HepG2 (cell line): ENCODE measurements around the gene PIK3R1.

Source experiments
- EP300 ChIP-seq, 3 experiments: sonication (generic) in 1 of 3; formaldehyde crosslinking in 1 of 3; IDR thresholded peaks; 2 replicates each; pipeline versions ENCODE4 v1.5.1 to v1.6.1; 2011 to 2020; ENCODE audit warnings: low read depth in 2 of 3, low read length in 2 of 3, borderline replicate concordance in 1 of 3, improper control_type of control experiment in 1 of 3, mild to moderate bottlenecking in 1 of 3, missing genetic modification reagents in 1 of 3, moderate library complexity in 1 of 3
- EZH2 ChIP-seq: conservative IDR thresholded peaks from 2 replicates; pipeline ENCODE4 v1.6.1; 2012; ENCODE audit warnings: mild to moderate bottlenecking, low read depth, low read length, moderate library complexity
- MAFK ChIP-seq, 2 experiments: IDR thresholded peaks in 1 of 2; conservative IDR thresholded peaks in 1 of 2; 2 replicates each; pipeline ENCODE4 v1.6.1; 2011; ENCODE audit warnings: improper control_type of control experiment in 2 of 2, low read length in 2 of 2
- POLR2A ChIP-seq, 2 experiments: IDR thresholded peaks; 2 replicates each; pipeline ENCODE4 v1.6.1; 2011; ENCODE audit warnings: low read depth in 2 of 2, low read length in 2 of 2, mild to moderate bottlenecking in 1 of 2, moderate library complexity in 1 of 2; ENCODE audit not compliant: insufficient read depth in 1 of 2
- POLR2AphosphoS5 ChIP-seq: IDR thresholded peaks from 2 replicates; pipeline ENCODE4 v1.6.1; 2012; ENCODE audit warnings: low read depth, low read length
- SETDB1 ChIP-seq: sonication (generic); formaldehyde crosslinking; IDR thresholded peaks from 2 replicates; pipeline ENCODE4 v1.5.1; 2020; ENCODE audit warnings: missing genetic modification reagents, mild to moderate bottlenecking, borderline replicate concordance
- ZFP37 ChIP-seq: sonication (generic); formaldehyde crosslinking; IDR thresholded peaks from 2 replicates; pipeline ENCODE4 v1.4.0; 2020; ENCODE audit warnings: missing genetic modification reagents, borderline replicate concordance
- ZNF567 ChIP-seq: sonication (generic); formaldehyde crosslinking; IDR thresholded peaks from 2 replicates; pipeline ENCODE4 v1.8.1; 2023; ENCODE audit warnings: mild to moderate bottlenecking, missing genetic modification reagents, borderline replicate concordance
- TF ChIP-seq, protein P1 (sequence below): sonication (generic); formaldehyde crosslinking; IDR thresholded peaks from 2 replicates; pipeline ENCODE4 v1.5.1; 2020; ENCODE audit warnings: mild to moderate bottlenecking, missing genetic modification reagents, borderline replicate concordance
- TF ChIP-seq, protein P2 (sequence below), 2 experiments: IDR thresholded peaks; 2 replicates each; pipeline ENCODE4 v1.6.1; 2011 to 2012; ENCODE audit warnings: low read length in 2 of 2, borderline replicate concordance in 1 of 2, low read depth in 1 of 2, mild to moderate bottlenecking in 1 of 2, moderate library complexity in 1 of 2
- TF ChIP-seq, protein P3 (sequence below): sonication (generic); formaldehyde crosslinking; IDR thresholded peaks from 2 replicates; pipeline ENCODE4 v1.4.0; 2020; ENCODE audit warnings: missing genetic modification reagents, borderline replicate concordance
- TF ChIP-seq, protein P4 (sequence below): sonication (generic); formaldehyde crosslinking; IDR thresholded peaks from 2 replicates; pipeline ENCODE4 v1.4.0; 2020; ENCODE audit warnings: mild to moderate bottlenecking, missing genetic modification reagents

DNA sequence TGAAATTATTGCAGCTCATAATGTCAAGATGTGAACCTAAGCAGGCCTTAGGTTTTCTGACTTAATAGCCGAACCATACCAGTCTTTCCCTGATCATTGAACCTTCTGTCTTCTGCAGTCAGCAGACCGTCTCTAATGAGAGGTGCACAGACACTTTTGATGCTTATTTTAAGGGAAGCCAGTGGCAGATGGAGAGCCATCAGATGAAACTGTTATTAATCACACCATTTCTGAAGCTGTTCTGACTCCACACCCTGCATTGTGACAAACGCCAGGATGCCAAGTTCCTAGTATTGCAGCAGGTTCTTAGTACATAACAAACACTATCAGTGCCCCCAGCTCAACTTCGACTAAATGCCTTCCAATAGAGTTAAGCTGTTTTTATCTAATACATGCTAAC, 43.0 kb downstream of the PIK3R1 start:
- TF ChIP-seq, protein P1, sequence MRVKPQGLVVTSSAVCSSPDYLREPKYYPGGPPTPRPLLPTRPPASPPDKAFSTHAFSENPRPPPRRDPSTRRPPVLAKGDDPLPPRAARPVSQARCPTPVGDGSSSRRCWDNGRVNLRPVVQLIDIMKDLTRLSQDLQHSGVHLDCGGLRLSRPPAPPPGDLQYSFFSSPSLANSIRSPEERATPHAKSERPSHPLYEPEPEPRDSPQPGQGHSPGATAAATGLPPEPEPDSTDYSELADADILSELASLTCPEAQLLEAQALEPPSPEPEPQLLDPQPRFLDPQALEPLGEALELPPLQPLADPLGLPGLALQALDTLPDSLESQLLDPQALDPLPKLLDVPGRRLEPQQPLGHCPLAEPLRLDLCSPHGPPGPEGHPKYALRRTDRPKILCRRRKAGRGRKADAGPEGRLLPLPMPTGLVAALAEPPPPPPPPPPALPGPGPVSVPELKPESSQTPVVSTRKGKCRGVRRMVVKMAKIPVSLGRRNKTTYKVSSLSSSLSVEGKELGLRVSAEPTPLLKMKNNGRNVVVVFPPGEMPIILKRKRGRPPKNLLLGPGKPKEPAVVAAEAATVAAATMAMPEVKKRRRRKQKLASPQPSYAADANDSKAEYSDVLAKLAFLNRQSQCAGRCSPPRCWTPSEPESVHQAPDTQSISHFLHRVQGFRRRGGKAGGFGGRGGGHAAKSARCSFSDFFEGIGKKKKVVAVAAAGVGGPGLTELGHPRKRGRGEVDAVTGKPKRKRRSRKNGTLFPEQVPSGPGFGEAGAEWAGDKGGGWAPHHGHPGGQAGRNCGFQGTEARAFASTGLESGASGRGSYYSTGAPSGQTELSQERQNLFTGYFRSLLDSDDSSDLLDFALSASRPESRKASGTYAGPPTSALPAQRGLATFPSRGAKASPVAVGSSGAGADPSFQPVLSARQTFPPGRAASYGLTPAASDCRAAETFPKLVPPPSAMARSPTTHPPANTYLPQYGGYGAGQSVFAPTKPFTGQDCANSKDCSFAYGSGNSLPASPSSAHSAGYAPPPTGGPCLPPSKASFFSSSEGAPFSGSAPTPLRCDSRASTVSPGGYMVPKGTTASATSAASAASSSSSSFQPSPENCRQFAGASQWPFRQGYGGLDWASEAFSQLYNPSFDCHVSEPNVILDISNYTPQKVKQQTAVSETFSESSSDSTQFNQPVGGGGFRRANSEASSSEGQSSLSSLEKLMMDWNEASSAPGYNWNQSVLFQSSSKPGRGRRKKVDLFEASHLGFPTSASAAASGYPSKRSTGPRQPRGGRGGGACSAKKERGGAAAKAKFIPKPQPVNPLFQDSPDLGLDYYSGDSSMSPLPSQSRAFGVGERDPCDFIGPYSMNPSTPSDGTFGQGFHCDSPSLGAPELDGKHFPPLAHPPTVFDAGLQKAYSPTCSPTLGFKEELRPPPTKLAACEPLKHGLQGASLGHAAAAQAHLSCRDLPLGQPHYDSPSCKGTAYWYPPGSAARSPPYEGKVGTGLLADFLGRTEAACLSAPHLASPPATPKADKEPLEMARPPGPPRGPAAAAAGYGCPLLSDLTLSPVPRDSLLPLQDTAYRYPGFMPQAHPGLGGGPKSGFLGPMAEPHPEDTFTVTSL (CRISPR knock-in tag), result no peak
- TF ChIP-seq POLR2A (IDR thresholded peaks at IDR 0.05; ENCODE audit: insufficient read depth in 1 of 2, low read depth in 2 of 2, low read length in 2 of 2), result no peak
- TF ChIP-seq EP300 (IDR thresholded peaks at IDR 0.05; ENCODE audit: low read depth in 2 of 2, low read length in 2 of 2), result no peak
- TF ChIP-seq EP300 (CRISPR knock-in tag; IDR thresholded peaks at IDR 0.05; ENCODE audit: borderline replicate concordance), result no peak
- no peak for TF ChIP-seq ZNF567 (CRISPR knock-in tag)
- TF ChIP-seq POLR2AphosphoS5, result no peak
- no peak for TF ChIP-seq EZH2
- TF ChIP-seq, protein P2, sequence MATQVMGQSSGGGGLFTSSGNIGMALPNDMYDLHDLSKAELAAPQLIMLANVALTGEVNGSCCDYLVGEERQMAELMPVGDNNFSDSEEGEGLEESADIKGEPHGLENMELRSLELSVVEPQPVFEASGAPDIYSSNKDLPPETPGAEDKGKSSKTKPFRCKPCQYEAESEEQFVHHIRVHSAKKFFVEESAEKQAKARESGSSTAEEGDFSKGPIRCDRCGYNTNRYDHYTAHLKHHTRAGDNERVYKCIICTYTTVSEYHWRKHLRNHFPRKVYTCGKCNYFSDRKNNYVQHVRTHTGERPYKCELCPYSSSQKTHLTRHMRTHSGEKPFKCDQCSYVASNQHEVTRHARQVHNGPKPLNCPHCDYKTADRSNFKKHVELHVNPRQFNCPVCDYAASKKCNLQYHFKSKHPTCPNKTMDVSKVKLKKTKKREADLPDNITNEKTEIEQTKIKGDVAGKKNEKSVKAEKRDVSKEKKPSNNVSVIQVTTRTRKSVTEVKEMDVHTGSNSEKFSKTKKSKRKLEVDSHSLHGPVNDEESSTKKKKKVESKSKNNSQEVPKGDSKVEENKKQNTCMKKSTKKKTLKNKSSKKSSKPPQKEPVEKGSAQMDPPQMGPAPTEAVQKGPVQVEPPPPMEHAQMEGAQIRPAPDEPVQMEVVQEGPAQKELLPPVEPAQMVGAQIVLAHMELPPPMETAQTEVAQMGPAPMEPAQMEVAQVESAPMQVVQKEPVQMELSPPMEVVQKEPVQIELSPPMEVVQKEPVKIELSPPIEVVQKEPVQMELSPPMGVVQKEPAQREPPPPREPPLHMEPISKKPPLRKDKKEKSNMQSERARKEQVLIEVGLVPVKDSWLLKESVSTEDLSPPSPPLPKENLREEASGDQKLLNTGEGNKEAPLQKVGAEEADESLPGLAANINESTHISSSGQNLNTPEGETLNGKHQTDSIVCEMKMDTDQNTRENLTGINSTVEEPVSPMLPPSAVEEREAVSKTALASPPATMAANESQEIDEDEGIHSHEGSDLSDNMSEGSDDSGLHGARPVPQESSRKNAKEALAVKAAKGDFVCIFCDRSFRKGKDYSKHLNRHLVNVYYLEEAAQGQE (IDR thresholded peaks at IDR 0.05; ENCODE audit: borderline replicate concordance in 1 of 2, low read depth in 1 of 2, low read length in 2 of 2), result no peak
- no peak for TF ChIP-seq ZFP37 (CRISPR knock-in tag)
- TF ChIP-seq, protein P3, sequence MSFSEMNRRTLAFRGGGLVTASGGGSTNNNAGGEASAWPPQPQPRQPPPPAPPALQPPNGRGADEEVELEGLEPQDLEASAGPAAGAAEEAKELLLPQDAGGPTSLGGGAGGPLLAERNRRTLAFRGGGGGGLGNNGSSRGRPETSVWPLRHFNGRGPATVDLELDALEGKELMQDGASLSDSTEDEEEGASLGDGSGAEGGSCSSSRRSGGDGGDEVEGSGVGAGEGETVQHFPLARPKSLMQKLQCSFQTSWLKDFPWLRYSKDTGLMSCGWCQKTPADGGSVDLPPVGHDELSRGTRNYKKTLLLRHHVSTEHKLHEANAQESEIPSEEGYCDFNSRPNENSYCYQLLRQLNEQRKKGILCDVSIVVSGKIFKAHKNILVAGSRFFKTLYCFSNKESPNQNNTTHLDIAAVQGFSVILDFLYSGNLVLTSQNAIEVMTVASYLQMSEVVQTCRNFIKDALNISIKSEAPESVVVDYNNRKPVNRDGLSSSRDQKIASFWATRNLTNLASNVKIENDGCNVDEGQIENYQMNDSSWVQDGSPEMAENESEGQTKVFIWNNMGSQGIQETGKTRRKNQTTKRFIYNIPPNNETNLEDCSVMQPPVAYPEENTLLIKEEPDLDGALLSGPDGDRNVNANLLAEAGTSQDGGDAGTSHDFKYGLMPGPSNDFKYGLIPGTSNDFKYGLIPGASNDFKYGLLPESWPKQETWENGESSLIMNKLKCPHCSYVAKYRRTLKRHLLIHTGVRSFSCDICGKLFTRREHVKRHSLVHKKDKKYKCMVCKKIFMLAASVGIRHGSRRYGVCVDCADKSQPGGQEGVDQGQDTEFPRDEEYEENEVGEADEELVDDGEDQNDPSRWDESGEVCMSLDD (CRISPR knock-in tag), result no peak
- TF ChIP-seq, protein P4, sequence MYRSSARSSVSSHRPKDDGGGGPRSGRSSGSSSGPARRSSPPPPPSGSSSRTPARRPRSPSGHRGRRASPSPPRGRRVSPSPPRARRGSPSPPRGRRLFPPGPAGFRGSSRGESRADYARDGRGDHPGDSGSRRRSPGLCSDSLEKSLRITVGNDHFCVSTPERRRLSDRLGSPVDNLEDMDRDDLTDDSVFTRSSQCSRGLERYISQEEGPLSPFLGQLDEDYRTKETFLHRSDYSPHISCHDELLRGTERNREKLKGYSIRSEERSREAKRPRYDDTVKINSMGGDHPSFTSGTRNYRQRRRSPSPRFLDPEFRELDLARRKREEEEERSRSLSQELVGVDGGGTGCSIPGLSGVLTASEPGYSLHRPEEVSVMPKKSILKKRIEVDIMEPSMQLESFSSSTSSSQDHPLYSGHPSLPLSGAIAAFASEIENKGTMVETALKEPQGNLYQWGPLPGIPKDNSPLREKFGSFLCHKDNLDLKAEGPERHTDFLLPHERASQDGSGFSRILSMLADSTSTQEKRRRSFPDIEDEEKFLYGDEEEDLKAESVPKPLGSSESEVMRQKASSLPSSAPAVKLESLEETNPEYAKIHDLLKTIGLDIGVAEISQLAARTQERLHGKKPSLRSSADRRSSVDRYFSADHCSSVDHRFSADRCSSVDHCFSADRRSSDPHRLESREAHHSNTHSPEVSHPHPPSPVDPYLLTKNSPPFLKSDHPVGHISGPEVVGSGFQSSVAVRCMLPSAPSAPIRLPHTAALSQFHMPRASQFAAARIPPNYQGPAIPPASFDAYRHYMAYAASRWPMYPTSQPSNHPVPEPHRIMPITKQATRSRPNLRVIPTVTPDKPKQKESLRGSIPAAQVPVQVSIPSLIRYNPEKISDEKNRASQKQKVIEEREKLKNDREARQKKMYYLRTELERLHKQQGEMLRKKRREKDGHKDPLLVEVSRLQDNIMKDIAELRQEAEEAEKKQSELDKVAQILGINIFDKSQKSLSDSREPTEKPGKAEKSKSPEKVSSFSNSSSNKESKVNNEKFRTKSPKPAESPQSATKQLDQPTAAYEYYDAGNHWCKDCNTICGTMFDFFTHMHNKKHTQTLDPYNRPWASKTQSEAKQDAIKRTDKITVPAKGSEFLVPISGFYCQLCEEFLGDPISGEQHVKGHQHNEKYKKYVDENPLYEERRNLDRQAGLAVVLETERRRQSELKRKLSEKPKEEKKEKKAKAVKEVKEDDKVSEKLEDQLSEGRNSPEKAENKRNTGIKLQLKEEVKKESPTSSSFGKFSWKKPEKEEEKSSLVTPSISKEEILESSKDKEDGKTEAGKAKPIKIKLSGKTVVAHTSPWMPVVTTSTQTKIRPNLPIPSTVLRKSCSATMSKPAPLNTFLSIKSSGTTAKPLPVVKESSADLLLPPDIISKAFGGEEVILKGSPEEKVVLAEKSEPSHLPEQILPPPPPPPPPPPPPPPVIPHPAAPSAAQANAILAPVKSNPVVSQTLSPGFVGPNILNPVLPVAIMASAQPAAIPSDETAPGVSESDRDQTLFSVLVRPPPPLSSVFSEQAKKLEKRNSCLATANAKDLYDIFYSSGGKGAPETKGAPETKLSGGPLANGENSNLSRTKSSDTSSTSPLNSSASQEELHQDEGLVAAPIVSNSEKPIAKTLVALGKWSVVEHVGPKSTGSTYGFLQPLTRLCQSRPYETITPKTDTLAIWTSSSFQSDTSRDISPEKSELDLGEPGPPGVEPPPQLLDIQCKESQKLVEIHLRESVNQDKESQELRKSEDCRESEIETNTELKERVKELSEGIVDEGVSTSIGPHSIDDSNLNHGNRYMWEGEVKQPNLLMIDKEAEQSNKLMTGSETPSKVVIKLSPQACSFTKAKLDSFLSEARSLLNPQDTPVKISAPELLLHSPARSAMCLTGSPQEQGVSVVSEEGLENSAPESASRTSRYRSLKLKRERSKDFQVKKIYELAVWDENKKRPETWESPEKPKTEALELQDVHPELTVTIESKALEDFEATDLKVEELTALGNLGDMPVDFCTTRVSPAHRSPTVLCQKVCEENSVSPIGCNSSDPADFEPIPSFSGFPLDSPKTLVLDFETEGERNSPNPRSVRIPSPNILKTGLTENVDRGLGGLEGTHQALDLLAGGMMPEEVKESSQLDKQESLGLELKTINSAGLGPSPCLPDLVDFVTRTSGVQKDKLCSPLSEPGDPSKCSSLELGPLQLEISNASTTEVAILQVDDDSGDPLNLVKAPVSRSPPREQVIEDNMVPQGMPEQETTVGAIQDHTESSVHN (CRISPR knock-in tag), result no peak
- no peak for TF ChIP-seq MAFK (conservative IDR thresholded peaks at IDR 0.05 in 1 of 2, IDR thresholded peaks at IDR 0.05 in 1 of 2; ENCODE audit: low read length in 2 of 2)
- TF ChIP-seq SETDB1 (CRISPR knock-in tag), result no peak
